ENCODE results near the gene HOXD4. TPM values are rescaled to one million over a fixed set of nuclear protein-coding genes. Genes with fewer than 3 reads are reported as not detected.

HOXD4 gene
- 1 to 10 TPM in 1 of 2 donors, under 1 TPM in 1; 0.61 to 1.0 TPM for polyA plus RNA-seq

GRCh38 chr2:176151442-176152287 is at the start of gene HOXD4:
Gene HOXD4, plus strand, starts transcription at chr2:176151550. Its CDS starts 84 bp downstream, at chr2:176151634.
- 14 to 18% methylated on average over 50 to 55 of the region's 55 CpGs for WGBS, 2 donors
- peaks cover 2 to 12% of the 10 kb centered on the region in 2 donors for H3K9me3 ChIP-seq (ENCODE audit: control insufficient read depth in 2 of 2, insufficient read depth in 1 of 2, low read depth in 1 of 2, low read length in 1 of 2)
- H3K36me3 ChIP-seq (ENCODE audit: control insufficient read depth in 2 of 2, insufficient read depth in 2 of 2, low read length in 1 of 2), result no peaks in the 10 kb centered on the region
- peaks cover 0 to 3% of the 10 kb centered on the region in 2 donors for H3K4me1 ChIP-seq (ENCODE audit: control insufficient read depth in 2 of 2, insufficient read depth in 2 of 2, low read length in 1 of 2)
- peak within 1 kb of the TSS in 1 of 2 donors; percentile 7 for H3K4me3 ChIP-seq (ENCODE audit: low read depth in 1 of 2, low read length in 2 of 2)
- no peak within 1 kb of the TSS for H3K27ac ChIP-seq (ENCODE audit: low read depth in 2 of 2, low read length in 1 of 2)
- H3K27me3 ChIP-seq (ENCODE audit: control insufficient read depth in 1 of 2, insufficient read depth in 2 of 2, low read length in 2 of 2), result peaks cover 4 to 44% of the 10 kb centered on the region in 2 donors

GRCh38 chr2:176101842-176102241 is 49.5 kb upstream of the HOXD4 start:
- Histone ChIP-seq H3K36me3 (ENCODE audit: control insufficient read depth in 2 of 2, insufficient read depth in 2 of 2, low read length in 1 of 2) (no peaks in the 10 kb centered on the region), H3K4me1 (ENCODE audit: control insufficient read depth in 2 of 2, insufficient read depth in 2 of 2, low read length in 1 of 2) (peaks cover 6 to 12% of the 10 kb centered on the region in 2 donors), H3K27ac (ENCODE audit: low read depth in 2 of 2, low read length in 1 of 2) (no peak overlapping the region), H3K27me3 (ENCODE audit: control insufficient read depth in 1 of 2, insufficient read depth in 2 of 2, low read length in 2 of 2) (peaks cover 31 to 60% of the 10 kb centered on the region in 2 donors), H3K4me3 (ENCODE audit: low read depth in 1 of 2, low read length in 2 of 2) (no peak overlapping the region), H3K9me3 (ENCODE audit: control insufficient read depth in 2 of 2, insufficient read depth in 1 of 2, low read depth in 1 of 2, low read length in 1 of 2) (peaks cover 0 to 12% of the 10 kb centered on the region in 2 donors)
- WGBS, 2 donors, result 45 to 57% methylated on average over 5 of the region's 5 CpGs

DNA sequence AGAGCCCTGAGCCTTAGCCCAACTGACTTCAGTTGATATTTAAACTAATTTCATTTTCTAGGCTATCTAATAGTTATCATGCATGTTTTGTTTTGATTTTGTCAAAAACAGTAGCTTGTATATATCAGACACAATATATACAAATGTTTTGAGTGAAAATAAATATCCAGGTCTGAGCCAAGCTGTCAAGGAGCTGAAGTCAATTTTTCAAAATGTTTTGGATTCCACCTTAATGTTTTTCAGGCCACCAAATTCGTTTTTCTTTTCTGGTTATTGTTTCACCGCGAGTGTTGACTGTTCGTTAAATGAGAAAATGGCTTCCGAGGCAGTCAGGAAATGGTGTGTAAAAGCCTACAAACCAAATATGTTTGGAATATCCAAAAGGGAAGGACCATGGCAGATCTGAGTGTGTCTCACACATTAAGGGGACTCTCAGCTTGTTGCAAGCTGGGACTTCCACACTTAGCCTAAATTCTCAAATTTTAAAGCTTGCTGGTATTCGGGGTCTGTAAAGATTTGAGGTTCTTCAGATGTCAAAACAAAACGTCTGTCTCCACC is 49.0 kb upstream of the HOXD4 start:
- WGBS, 2 donors, result 24 to 28% methylated on average over 7 of the region's 7 CpGs
- peaks cover 31 to 59% of the 10 kb centered on the region in 2 donors for H3K27me3 ChIP-seq (ENCODE audit: control insufficient read depth in 1 of 2, insufficient read depth in 2 of 2, low read length in 2 of 2)
- H3K36me3 ChIP-seq (ENCODE audit: control insufficient read depth in 2 of 2, insufficient read depth in 2 of 2, low read length in 1 of 2), result no peaks in the 10 kb centered on the region
- no peak overlapping the region for H3K27ac ChIP-seq (ENCODE audit: low read depth in 2 of 2, low read length in 1 of 2)
- peaks cover 0 to 12% of the 10 kb centered on the region in 2 donors for H3K9me3 ChIP-seq (ENCODE audit: control insufficient read depth in 2 of 2, insufficient read depth in 1 of 2, low read depth in 1 of 2, low read length in 1 of 2)
- H3K4me3 ChIP-seq (ENCODE audit: low read depth in 1 of 2, low read length in 2 of 2), result no peak overlapping the region
- peaks cover 9 to 12% of the 10 kb centered on the region in 2 donors for H3K4me1 ChIP-seq (ENCODE audit: control insufficient read depth in 2 of 2, insufficient read depth in 2 of 2, low read length in 1 of 2)

DNA sequence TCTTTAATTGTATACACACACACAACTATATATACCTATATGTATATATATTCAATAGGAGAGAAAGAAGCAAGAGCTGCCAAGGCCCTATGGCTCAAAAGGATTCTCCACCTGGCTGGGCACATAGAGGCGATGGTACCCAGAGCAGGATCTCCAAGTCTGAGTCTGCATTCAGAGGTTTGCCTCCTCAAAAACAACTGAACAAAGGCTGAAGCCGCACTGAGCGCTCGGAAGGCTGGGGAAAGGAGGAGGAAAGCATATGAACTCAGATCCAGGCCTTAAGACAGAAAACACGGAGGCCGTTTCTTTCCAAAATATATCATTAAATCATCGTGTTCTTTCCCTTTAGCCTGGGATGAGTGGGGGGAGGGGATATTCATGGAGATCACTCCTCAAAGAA is 48.2 kb upstream of the HOXD4 start:
- H3K9me3 ChIP-seq (ENCODE audit: control insufficient read depth in 2 of 2, insufficient read depth in 1 of 2, low read depth in 1 of 2, low read length in 1 of 2), result peaks cover 0 to 12% of the 10 kb centered on the region in 2 donors
- no peak overlapping the region for H3K27ac ChIP-seq (ENCODE audit: low read depth in 2 of 2, low read length in 1 of 2)
- 38 to 45% methylated on average over 7 of the region's 7 CpGs for WGBS, 2 donors
- peaks cover 31 to 60% of the 10 kb centered on the region in 2 donors for H3K27me3 ChIP-seq (ENCODE audit: control insufficient read depth in 1 of 2, insufficient read depth in 2 of 2, low read length in 2 of 2)
- H3K36me3 ChIP-seq (ENCODE audit: control insufficient read depth in 2 of 2, insufficient read depth in 2 of 2, low read length in 1 of 2), result no peaks in the 10 kb centered on the region
- H3K4me1 ChIP-seq (ENCODE audit: control insufficient read depth in 2 of 2, insufficient read depth in 2 of 2, low read length in 1 of 2), result peaks cover 9 to 12% of the 10 kb centered on the region in 2 donors
- H3K4me3 ChIP-seq (ENCODE audit: low read depth in 1 of 2, low read length in 2 of 2), result no peak overlapping the region

- Histone ChIP-seq H3K27me3 (ENCODE audit: control insufficient read depth in 1 of 2, insufficient read depth in 2 of 2, low read length in 2 of 2) (peaks cover 31 to 60% of the 10 kb centered on the region in 2 donors), H3K4me1 (ENCODE audit: control insufficient read depth in 2 of 2, insufficient read depth in 2 of 2, low read length in 1 of 2) (peaks cover 9 to 11% of the 10 kb centered on the region in 2 donors), H3K36me3 (ENCODE audit: control insufficient read depth in 2 of 2, insufficient read depth in 2 of 2, low read length in 1 of 2) (no peaks in the 10 kb centered on the region), H3K9me3 (ENCODE audit: control insufficient read depth in 2 of 2, insufficient read depth in 1 of 2, low read depth in 1 of 2, low read length in 1 of 2) (peaks cover 0 to 12% of the 10 kb centered on the region in 2 donors), H3K4me3 (ENCODE audit: low read depth in 1 of 2, low read length in 2 of 2) (no peak overlapping the region), H3K27ac (ENCODE audit: low read depth in 2 of 2, low read length in 1 of 2) (no peak overlapping the region)
- WGBS, 2 donors, result 11 to 14% methylated on average over 17 of the region's 17 CpGs
Observed at GRCh38 chr2:176103742-176104315, 47.5 kb upstream of the HOXD4 start.

DNA sequence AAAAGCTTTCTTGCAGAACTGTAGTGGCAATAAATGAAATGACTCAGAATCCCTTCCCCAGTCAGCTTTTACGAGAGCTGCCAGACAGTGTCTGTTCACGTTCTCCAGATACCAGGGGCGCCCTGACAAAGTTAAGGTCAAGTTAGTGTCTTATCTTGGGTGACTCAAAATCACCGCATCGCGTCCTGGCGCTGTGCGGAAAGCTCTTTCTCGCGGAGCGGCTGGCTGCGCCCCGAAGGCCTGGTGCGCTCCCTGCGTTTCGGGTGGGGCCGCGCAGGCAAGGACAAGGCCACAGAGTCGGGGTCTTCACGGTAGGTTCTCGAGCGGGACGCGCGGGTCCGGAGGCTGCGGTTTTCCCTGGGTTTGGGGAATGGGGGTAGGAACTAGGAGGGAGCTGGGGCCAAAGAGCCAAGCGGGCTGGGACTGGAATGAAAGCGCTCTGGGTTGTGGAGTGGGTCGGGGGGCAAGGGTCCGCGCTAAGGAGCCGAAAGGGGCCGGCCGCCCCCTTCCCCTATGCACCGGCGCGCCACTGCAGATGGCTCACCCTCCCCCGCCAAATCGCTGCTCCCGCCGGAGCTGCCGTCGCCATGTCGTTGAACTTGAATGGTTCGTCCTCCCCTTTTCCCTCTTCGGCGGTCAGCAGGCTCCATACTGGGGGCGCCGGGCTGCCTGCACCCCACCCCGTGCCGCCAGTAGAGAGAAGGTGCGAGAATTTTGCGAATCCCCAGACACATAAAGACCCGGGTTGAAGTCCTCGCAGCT is 46.9 kb upstream of the HOXD4 start:
- H3K27me3 ChIP-seq (ENCODE audit: control insufficient read depth in 1 of 2, insufficient read depth in 2 of 2, low read length in 2 of 2), result peaks cover 29 to 60% of the 10 kb centered on the region in 2 donors
- H3K4me3 ChIP-seq (ENCODE audit: low read depth in 1 of 2, low read length in 2 of 2), result no peak overlapping the region
- WGBS, 2 donors, result 6% methylated on average over 47 to 56 of the region's 56 CpGs
- H3K4me1 ChIP-seq (ENCODE audit: control insufficient read depth in 2 of 2, insufficient read depth in 2 of 2, low read length in 1 of 2), result peaks cover 9 to 11% of the 10 kb centered on the region in 2 donors
- H3K27ac ChIP-seq (ENCODE audit: low read depth in 2 of 2, low read length in 1 of 2), result no peak overlapping the region
- H3K9me3 ChIP-seq (ENCODE audit: control insufficient read depth in 2 of 2, insufficient read depth in 1 of 2, low read depth in 1 of 2, low read length in 1 of 2), result peaks cover 0 to 12% of the 10 kb centered on the region in 2 donors
- no peaks in the 10 kb centered on the region for H3K36me3 ChIP-seq (ENCODE audit: control insufficient read depth in 2 of 2, insufficient read depth in 2 of 2, low read length in 1 of 2)

GRCh38 chr2:176105078-176105729 is 46.1 kb upstream of the HOXD4 start:
- Histone ChIP-seq H3K27me3 (ENCODE audit: control insufficient read depth in 1 of 2, insufficient read depth in 2 of 2, low read length in 2 of 2) (peaks cover 26 to 60% of the 10 kb centered on the region in 2 donors), H3K36me3 (ENCODE audit: control insufficient read depth in 2 of 2, insufficient read depth in 2 of 2, low read length in 1 of 2) (no peaks in the 10 kb centered on the region), H3K9me3 (ENCODE audit: control insufficient read depth in 2 of 2, insufficient read depth in 1 of 2, low read depth in 1 of 2, low read length in 1 of 2) (peaks cover 0 to 5% of the 10 kb centered on the region in 2 donors), H3K4me3 (ENCODE audit: low read depth in 1 of 2, low read length in 2 of 2) (no peak overlapping the region), H3K27ac (ENCODE audit: low read depth in 2 of 2, low read length in 1 of 2) (no peak overlapping the region), H3K4me1 (ENCODE audit: control insufficient read depth in 2 of 2, insufficient read depth in 2 of 2, low read length in 1 of 2) (peaks cover 9 to 11% of the 10 kb centered on the region in 2 donors)
- WGBS, 2 donors, result 5 to 12% methylated on average over 25 of the region's 25 CpGs

DNA sequence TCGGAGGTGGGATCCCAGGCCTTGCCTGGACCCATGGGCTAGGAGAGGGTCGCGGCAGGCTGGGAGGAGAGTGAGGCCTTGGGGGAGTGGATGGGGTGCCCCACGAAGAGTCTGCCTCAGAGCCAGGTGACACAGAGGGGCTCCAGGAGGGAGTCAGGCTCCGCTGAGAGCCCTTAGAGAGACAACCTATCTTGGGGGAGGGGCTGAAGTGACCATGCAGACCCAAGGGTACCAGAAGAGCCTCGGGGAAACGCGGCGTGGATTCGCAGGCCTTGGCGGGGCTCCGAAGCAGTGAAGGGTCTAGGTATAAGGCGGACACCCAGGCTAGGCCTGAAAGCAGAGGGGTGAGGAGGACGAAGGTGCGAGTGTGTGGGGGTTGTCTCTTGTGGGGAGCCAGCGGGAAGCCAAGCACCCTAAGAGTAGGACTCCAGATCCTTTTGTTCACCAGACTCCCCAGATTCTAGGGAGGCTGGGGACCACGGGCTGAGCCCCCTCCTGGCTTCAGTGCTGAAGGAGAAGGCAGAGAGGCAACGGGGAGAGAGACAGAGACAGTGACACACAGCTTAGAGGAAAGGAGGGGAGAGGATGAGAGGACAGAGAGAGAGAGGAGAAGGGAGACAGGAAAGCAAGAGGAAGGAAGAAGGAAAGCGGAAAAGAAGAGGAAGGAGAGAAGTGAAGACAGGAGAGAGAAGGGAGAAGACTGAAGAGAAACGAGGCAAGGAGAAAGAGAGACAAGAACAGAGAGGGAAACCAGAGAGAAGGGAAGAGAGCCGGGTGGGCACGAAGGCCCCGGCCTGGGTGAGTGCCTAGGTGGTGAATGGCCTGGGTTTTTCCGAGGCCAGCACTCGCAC is 45.4 kb upstream of the HOXD4 start:
- Histone ChIP-seq H3K27ac (ENCODE audit: low read depth in 2 of 2, low read length in 1 of 2) (no peak overlapping the region), H3K4me3 (ENCODE audit: low read depth in 1 of 2, low read length in 2 of 2) (peak overlapping the region in 1 of 2 donors; percentile 44), H3K4me1 (ENCODE audit: control insufficient read depth in 2 of 2, insufficient read depth in 2 of 2, low read length in 1 of 2) (peaks cover 9 to 11% of the 10 kb centered on the region in 2 donors)

More for the DNA sequence above, 45.4 kb upstream of the HOXD4 start:
- Histone ChIP-seq H3K36me3 (ENCODE audit: control insufficient read depth in 2 of 2, insufficient read depth in 2 of 2, low read length in 1 of 2) (no peaks in the 10 kb centered on the region), H3K27me3 (ENCODE audit: control insufficient read depth in 1 of 2, insufficient read depth in 2 of 2, low read length in 2 of 2) (peaks cover 20 to 61% of the 10 kb centered on the region in 2 donors), H3K9me3 (ENCODE audit: control insufficient read depth in 2 of 2, insufficient read depth in 1 of 2, low read depth in 1 of 2, low read length in 1 of 2) (no peaks in the 10 kb centered on the region)
- 9 to 17% methylated on average over 25 of the region's 25 CpGs for WGBS, 2 donors

Data from esophagus (tissue), 2 donors.